Thymus (tissue), 11 donors: ENCODE measurements around the gene AUTS2. TPM values are rescaled to one million over a fixed set of nuclear protein-coding genes. Genes with fewer than 3 reads are reported as not detected.
A peak's percentile ranks its signal among the peaks of the same experiment; 100 is the strongest.

Experiments used
- DNase-seq, 9 donors: peaks; one replicate each; pipeline ENCODE4 v3.0.0-alpha.2; 2013; ENCODE audit warnings: low spot score in 9 of 9, low read depth in 6 of 9, missing footprints in 1 of 9
- H3K27ac ChIP-seq, 2 donors: one replicate each; pipeline ENCODE4 v1.5.1; 2013; ENCODE audit warnings: control low read depth in 1 of 2, low read depth in 1 of 2, low read length in 1 of 2, mild to moderate bottlenecking in 1 of 2, moderate library complexity in 1 of 2
- H3K27me3 ChIP-seq, 2 donors: one replicate each; pipeline ENCODE4 v1.5.1; 2013; ENCODE audit warnings: low read length in 1 of 2; ENCODE audit not compliant: control insufficient read depth in 2 of 2, insufficient read depth in 1 of 2
- H3K36me3 ChIP-seq, 2 donors: one replicate each; pipeline ENCODE4 v1.5.1; 2013; ENCODE audit warnings: low read length in 1 of 2, mild to moderate bottlenecking in 1 of 2, moderate library complexity in 1 of 2; ENCODE audit not compliant: control insufficient read depth in 2 of 2, insufficient read depth in 2 of 2
- H3K4me1 ChIP-seq, 2 donors: one replicate each; pipeline ENCODE4 v1.5.1; 2013; ENCODE audit warnings: low read length in 2 of 2; ENCODE audit not compliant: control insufficient read depth in 2 of 2, insufficient read depth in 2 of 2
- H3K4me3 ChIP-seq, 2 donors: one replicate each; pipeline ENCODE4 v1.5.1; 2013; ENCODE audit warnings: low read length in 2 of 2, control low read depth in 1 of 2, mild to moderate bottlenecking in 1 of 2
- H3K9me3 ChIP-seq, 2 donors: one replicate each; pipeline ENCODE4 v1.5.1; 2013; ENCODE audit warnings: low read length in 1 of 2, mild to moderate bottlenecking in 1 of 2; ENCODE audit not compliant: control insufficient read depth in 2 of 2, insufficient read depth in 1 of 2
- WGBS: extraction: QIAGEN DNeasy Blood & Tissue Kit; methylation state at CpG from one replicate; pipeline ENCODE4 v1.1.7; 2013; 5-methylcytosine and 5-hydroxymethylcytosine counted together
- polyA plus RNA-seq: library from polyadenylated mRNA; stranded (reverse); fragments of 200-250 nt; gene quantifications from one replicate; pipeline ENCODE4 v1.2.3, GENCODE V29; 2013
- total RNA-seq: library from RNA; stranded (reverse); fragments of 120-200 nt; gene quantifications from one replicate; pipeline ENCODE4 v1.2.4, GENCODE V29; 2013
- donor health status: healthy.

AUTS2 gene
- total and polyA plus RNA-seq, 2 donors, result 9.2 to 17.1 TPM

DNA sequence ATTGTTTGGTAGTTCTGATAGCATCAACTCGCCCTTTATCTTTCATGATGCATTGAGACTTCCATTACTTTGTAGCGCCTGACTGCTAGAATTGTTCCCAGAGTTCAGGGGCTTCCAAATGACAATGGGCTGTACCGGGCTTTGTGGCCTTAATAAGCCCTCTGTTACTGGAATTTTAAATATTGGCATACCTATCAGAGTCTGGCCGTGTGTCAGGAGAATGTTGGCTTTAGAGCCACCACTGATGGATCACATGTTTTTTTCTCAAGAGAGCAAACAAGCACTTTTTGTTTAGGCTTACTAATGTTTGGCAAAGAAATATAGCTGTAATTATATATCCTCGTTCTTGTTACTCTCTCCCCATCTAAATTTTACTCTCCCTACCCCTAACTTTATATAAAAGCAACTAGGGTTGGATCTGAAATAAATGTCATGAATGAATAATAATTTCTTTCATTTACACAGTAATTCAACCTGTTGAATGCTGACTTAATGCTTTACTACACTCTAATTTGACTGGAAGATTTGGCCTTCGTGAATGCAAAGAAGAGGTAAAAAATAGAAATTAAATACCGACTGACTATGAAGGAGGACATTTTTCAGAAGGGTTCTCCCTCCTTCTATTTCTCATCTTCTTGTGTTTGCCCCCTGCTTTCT lies 396.7 kb downstream of the AUTS2 start:
- Histone ChIP-seq H3K4me1 (peaks cover 9 to 25% of the 10 kb centered on the region in 2 donors), H3K36me3 (no peaks in the 10 kb centered on the region), H3K27ac (no peak overlapping the region), H3K9me3 (no peaks in the 10 kb centered on the region), H3K27me3 (no peaks in the 10 kb centered on the region), H3K4me3 (no peak overlapping the region)
- no peak for DNase-seq
- 96% methylated on average over 7 of the region's 7 CpGs for WGBS

GRCh38 chr7:69996121-69996520 lies 397.8 kb downstream of the AUTS2 start:
- no peaks in the 10 kb centered on the region for H3K27me3 ChIP-seq
- H3K4me1 ChIP-seq, result peaks cover 12 to 28% of the 10 kb centered on the region in 2 donors
- no peaks in the 10 kb centered on the region for H3K36me3 ChIP-seq
- WGBS, result over 99% methylated on average over 2 of the region's 2 CpGs
- H3K27ac ChIP-seq, result no peak overlapping the region
- DNase-seq, result no peak
- no peaks in the 10 kb centered on the region for H3K9me3 ChIP-seq
- no peak overlapping the region for H3K4me3 ChIP-seq

GRCh38 chr7:70000737-70001348 lies 402.6 kb downstream of the AUTS2 start:
- Histone ChIP-seq H3K27ac (no peak overlapping the region), H3K4me3 (no peak overlapping the region), H3K4me1 (peaks cover 12 to 21% of the 10 kb centered on the region in 2 donors), H3K27me3 (no peaks in the 10 kb centered on the region), H3K36me3 (no peaks in the 10 kb centered on the region), H3K9me3 (no peaks in the 10 kb centered on the region)
- WGBS, result 96% methylated on average over 5 of the region's 5 CpGs
- no peak for DNase-seq

GRCh38 chr7:70005480-70005879 lies 407.2 kb downstream of the AUTS2 start:
- 15% methylated on average over 2 of the region's 2 CpGs for WGBS

GRCh38 chr7:70005891-70006260 lies 407.6 kb downstream of the AUTS2 start:
- 17% methylated on average over 7 of the region's 7 CpGs for WGBS
- DNase-seq, result peak in 1 of 9 donors; percentile 47
- Histone ChIP-seq H3K4me3 (peak overlapping the region; percentile 8 to 35), H3K4me1 (peaks cover 16 to 34% of the 10 kb centered on the region in 2 donors), H3K27me3 (no peaks in the 10 kb centered on the region), H3K36me3 (no peaks in the 10 kb centered on the region), H3K9me3 (no peaks in the 10 kb centered on the region), H3K27ac (peak overlapping the region; percentile 82 to 85)

More at GRCh38 chr7:70005480-70005879, 407.2 kb downstream of the AUTS2 start:
- Histone ChIP-seq H3K27me3 (no peaks in the 10 kb centered on the region), H3K27ac (peak overlapping the region; percentile 73 to 85), H3K9me3 (no peaks in the 10 kb centered on the region), H3K4me3 (no peak overlapping the region), H3K4me1 (peaks cover 19 to 37% of the 10 kb centered on the region in 2 donors), H3K36me3 (no peaks in the 10 kb centered on the region)
- peak in 1 of 9 donors; percentile 42 for DNase-seq

GRCh38 chr7:70006261-70006920 lies 408.1 kb downstream of the AUTS2 start:
- peak overlapping the region; percentile 82 to 85 for H3K27ac ChIP-seq
- H3K36me3 ChIP-seq, result no peaks in the 10 kb centered on the region
- no peaks in the 10 kb centered on the region for H3K9me3 ChIP-seq
- peak; percentile 59 to 94 (median 82) for DNase-seq
- H3K4me1 ChIP-seq, result peaks cover 16 to 30% of the 10 kb centered on the region in 2 donors
- H3K27me3 ChIP-seq, result no peaks in the 10 kb centered on the region
- 1% methylated on average over 9 of the region's 9 CpGs for WGBS
- H3K4me3 ChIP-seq, result peak overlapping the region; percentile 8 to 35

DNA sequence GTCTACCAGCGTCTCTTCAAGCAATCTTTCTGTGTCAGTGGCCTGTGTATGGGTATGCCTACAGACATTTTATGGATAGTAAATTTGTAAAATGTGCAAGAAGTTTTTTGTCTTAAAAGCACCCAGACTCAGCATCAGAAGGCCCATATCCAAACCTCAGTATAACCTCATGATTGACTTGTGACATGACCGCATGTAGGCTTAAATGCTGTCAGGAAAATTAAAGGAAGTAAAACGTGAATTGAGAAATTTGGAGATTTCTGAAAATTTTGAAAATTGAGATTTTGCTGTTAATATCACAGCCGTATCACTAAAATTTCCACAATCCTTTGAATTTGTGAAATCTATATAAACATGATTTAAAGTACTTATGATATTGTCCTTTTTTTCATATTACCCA lies 410.2 kb downstream of the AUTS2 start:
- H3K36me3 ChIP-seq, result no peaks in the 10 kb centered on the region
- no peak for DNase-seq
- H3K4me1 ChIP-seq, result peaks cover 16 to 48% of the 10 kb centered on the region in 2 donors
- H3K9me3 ChIP-seq, result no peaks in the 10 kb centered on the region
- 97% methylated on average over 4 of the region's 4 CpGs for WGBS
- H3K4me3 ChIP-seq, result no peak overlapping the region
- H3K27ac ChIP-seq, result no peak overlapping the region
- no peaks in the 10 kb centered on the region for H3K27me3 ChIP-seq

DNA sequence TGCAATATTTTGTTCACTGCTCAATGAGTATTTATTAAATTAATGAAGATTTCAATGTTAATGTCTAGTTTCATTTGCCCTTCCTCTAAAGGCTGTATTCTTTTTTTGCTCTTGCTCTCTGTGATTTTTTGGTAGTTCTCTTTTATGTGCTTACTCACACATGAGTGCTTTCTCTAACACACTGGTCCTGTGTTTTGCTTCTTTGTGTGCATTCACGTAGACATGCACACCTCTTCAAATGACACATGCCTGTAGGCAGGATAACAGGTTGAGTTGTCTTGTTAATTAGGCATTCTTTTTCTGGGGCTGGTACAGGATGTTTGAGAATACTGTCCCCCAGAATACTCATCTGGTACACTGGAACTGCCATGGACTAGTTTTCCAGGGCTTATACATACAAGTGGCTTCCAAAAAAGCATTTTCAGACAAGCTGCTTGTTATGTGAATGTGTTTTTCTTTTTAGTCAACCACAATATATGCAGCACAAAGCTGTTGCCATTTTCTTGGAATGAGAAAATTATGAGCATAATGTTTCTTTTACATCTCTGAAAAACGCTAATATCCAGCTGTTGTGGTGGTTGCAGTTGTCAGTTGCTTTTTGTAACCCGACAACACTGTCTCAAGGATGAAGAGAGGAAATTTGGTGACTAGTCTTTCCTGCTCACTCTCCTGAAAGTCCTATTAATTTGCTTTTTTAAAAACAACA lies 416.4 kb downstream of the AUTS2 start:
- H3K27ac ChIP-seq, result peak overlapping the region in 1 of 2 donors; percentile 70

More for the DNA sequence above, 416.4 kb downstream of the AUTS2 start:
- Histone ChIP-seq H3K4me3 (no peak overlapping the region), H3K36me3 (no peaks in the 10 kb centered on the region), H3K9me3 (no peaks in the 10 kb centered on the region), H3K27me3 (no peaks in the 10 kb centered on the region), H3K4me1 (peaks cover 6 to 36% of the 10 kb centered on the region in 2 donors)
- DNase-seq, result no peak
- 20% methylated on average over 3 of the region's 3 CpGs for WGBS
